GM21786 (cell line): ENCODE results near the gene WDR35.
A peak's percentile ranks its signal among the peaks of the same experiment; 100 is the strongest.
"Not testable (repeated sequence)": the region's sequence is repeated elsewhere in the genome, so short reads cannot be mapped to it uniquely, and the experiment has no call there.

Experiments
- ATAC-seq: cut with Tn5 transposase; IDR thresholded peaks from one replicate; pipeline ENCODE4 v1.9.1; 2021; ENCODE audit not compliant: unreplicated experiment

WDR35 gene

GRCh38 chr2:19942199-19942598 is 47.7 kb downstream of the WDR35 start:
- no peak for ATAC-seq

GRCh38 chr2:19937004-19937403 is 52.9 kb downstream of the WDR35 start:
- no peak for ATAC-seq

- ATAC-seq: no peak
Measured at GRCh38 chr2:19936203-19936602, 53.7 kb downstream of the WDR35 start.

GRCh38 chr2:19933351-19933981 is 56.4 kb downstream of the WDR35 start:
- peak; percentile 80 for ATAC-seq

- no peak for ATAC-seq
Measured at GRCh38 chr2:19932928-19933327, 57.0 kb downstream of the WDR35 start.

- no peak for ATAC-seq
Measured at GRCh38 chr2:19929226-19929625, 60.7 kb downstream of the WDR35 start.

- not testable (repeated sequence) for ATAC-seq
Measured at GRCh38 chr2:19927816-19928215, 62.1 kb downstream of the WDR35 start.

GRCh38 chr2:19924526-19924925 is 65.4 kb downstream of the WDR35 start:
- ATAC-seq: not testable (repeated sequence)

GRCh38 chr2:19922188-19922587 is 67.7 kb downstream of the WDR35 start:
- ATAC-seq: not testable (repeated sequence)

GRCh38 chr2:19916385-19916950 is 73.4 kb downstream of the WDR35 start:
- ATAC-seq: no peak

- ATAC-seq: no peak
Measured at GRCh38 chr2:19914266-19914975, 75.5 kb downstream of the WDR35 start.

GRCh38 chr2:19911808-19912509 is 77.9 kb downstream of the WDR35 start:
- ATAC-seq: no peak

- peak; percentile 1 for ATAC-seq
Measured at GRCh38 chr2:19902216-19902740, 87.6 kb downstream of the WDR35 start.

GRCh38 chr2:19901442-19902215 is 88.3 kb downstream of the WDR35 start, which contains the start of gene TTC32:
TSS of gene TTC32 (minus strand) at chr2:19901983. CDS start at chr2:19901854, 129 bp downstream.
- peak; percentile 82 for ATAC-seq

GRCh38 chr2:19900931-19901441 is 88.9 kb downstream of the WDR35 start:
- peak; percentile 2 for ATAC-seq

- ATAC-seq: peak; percentile 28
Measured at GRCh38 chr2:19899985-19900930, 89.6 kb downstream of the WDR35 start.

- no peak for ATAC-seq
Measured at GRCh38 chr2:19898592-19899329, 91.1 kb downstream of the WDR35 start.

GRCh38 chr2:19897623-19898245 is 92.2 kb downstream of the WDR35 start:
- no peak for ATAC-seq
